Measurements from ENCODE around the gene GNG7.
A peak's percentile ranks its signal among the peaks of the same experiment; 100 is the strongest.
"Not testable (repeated sequence)": the region's sequence is repeated elsewhere in the genome, so short reads cannot be mapped to it uniquely, and the experiment has no call there.

The GNG7 gene

DNA sequence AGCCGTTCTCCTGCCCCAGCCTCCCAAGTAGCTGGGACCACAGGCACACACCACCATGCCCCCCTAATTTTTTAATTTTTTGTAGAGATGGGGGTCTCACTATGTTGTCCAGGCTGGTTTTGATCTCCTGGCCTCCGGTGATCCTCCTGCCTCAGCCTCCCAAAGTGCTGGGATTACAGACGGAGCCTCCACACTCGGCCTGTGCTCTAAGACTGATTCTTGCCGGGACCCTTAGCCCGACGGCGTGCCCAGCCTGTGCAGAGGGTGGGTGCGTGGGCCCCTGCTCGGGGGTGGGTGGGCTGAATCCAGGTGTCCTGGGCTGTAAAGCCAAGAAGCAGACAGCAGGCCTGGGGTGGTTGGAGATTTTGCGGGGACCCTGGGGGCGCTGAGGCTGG, 162.2 kb downstream of the GNG7 start:
- peaks cover 31% of the 10 kb centered on the region for H3K36me3 ChIP-seq
- no peak overlapping the region for H3K4me3 ChIP-seq
- no peaks in the 10 kb centered on the region for H3K27me3 ChIP-seq
- peaks cover 53% of the 10 kb centered on the region for H4K20me1 ChIP-seq
- no peak for TF ChIP-seq Cebpa-rat (IDR thresholded peaks at IDR 0.05)
- peaks cover 70% of the 10 kb centered on the region for H3K4me1 ChIP-seq
- H3K27ac ChIP-seq: 0 out of 2 replicates have a peak overlapping the region, but pooled peaks have one; percentile 31
- H3K9me3 ChIP-seq: no peaks in the 10 kb centered on the region
- H3K4me2 ChIP-seq: peak overlapping the region; percentile 26
- no peak overlapping the region for H3K9ac ChIP-seq

DNA sequence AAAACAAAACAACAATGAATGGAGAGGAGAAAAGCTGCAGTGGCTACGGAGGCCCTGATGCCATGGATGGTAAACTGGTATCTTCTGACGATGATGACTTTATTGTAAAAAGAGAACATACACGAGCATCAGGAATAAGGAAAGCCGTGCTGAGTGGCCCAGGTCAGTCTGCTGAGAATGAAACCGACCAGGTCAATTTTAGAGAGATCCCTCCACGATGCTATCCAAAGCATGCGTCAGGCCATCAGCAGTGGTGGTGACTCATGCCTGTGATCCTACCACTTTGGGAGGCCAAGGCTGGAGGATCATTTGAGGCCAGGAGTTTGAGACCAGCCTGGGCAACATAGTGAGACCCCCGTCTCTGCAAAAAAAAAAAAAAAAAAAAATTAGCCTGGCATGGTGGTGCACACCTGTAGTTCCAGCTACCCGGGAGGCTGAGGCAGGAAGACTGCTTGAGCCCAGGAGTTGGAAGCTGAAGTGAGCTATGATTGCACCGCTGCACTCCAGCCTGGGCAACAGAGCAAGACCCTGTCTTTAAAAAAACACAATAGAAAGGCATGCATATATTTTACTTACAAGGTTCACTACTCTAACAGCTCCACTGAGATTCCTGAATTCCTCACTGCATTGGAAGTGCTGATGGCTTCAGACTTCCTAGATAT, 164.3 kb downstream of the GNG7 start:
- H3K9me3 ChIP-seq: no peaks in the 10 kb centered on the region
- H4K20me1 ChIP-seq: peaks cover 53% of the 10 kb centered on the region
- H3K4me3 ChIP-seq: no peak overlapping the region
- peaks cover 65% of the 10 kb centered on the region for H3K4me1 ChIP-seq
- no peak overlapping the region for H3K27ac ChIP-seq
- no peaks in the 10 kb centered on the region for H3K27me3 ChIP-seq
- peaks cover 31% of the 10 kb centered on the region for H3K36me3 ChIP-seq
- no peak overlapping the region for H3K9ac ChIP-seq
- H3K4me2 ChIP-seq: no peak overlapping the region
- TF ChIP-seq Cebpa-rat (IDR thresholded peaks at IDR 0.05): no peak

DNA sequence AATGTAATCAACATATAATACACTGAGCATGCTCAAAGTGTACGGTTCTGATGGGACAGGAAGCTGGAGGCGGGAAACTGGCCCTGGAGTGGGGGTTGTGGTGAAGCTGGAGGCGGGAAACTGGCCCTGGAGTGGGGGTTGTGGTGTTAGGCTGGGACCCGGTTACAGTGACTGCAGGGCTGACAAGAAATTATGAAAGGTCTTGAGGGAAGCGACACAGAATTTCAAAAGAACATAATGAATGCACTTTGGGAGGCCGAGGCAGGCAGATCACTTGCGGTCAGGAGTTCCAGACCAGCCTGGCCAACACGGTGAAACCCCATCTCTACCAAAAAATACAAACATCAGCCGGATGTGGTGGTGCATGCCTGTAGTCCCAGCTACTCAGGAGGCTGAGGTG, 164.9 kb downstream of the GNG7 start:
- H3K27me3 ChIP-seq, H3K9me3 ChIP-seq, H3K4me2 ChIP-seq, H3K4me3 ChIP-seq, H3K9ac ChIP-seq, H3K27ac ChIP-seq: not testable (repeated sequence)
- peaks cover 33% of the 10 kb centered on the region for H3K36me3 ChIP-seq
- H3K4me1 ChIP-seq: peaks cover 58% of the 10 kb centered on the region
- H4K20me1 ChIP-seq: peaks cover 51% of the 10 kb centered on the region

DNA sequence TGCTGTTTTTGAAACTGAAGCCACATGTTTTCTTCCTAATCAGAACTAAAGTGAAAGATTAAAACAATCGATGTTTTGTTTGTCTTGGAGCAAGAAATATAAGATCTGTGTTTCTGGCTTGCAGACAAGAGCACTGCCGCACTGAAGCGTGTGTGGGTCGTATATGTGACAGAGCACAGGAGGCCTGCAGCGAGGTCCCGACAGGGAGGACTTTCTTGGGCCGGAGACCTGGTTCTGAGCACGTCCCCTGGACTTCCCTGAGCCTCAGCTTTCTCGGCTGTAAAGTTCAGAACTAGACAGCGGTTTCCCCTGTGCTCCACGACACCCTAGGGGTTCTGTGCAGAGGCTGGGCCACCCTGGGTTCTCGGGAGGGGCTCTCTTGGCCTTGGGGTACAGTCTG, 166.0 kb downstream of the GNG7 start:
- TF ChIP-seq Cebpa-rat (IDR thresholded peaks at IDR 0.05): no peak
- Histone ChIP-seq H3K9me3 (peaks cover 10% of the 10 kb centered on the region), H3K4me1 (peaks cover 48% of the 10 kb centered on the region), H3K9ac (no peak overlapping the region), H3K27me3 (no peaks in the 10 kb centered on the region), H3K4me2 (no peak overlapping the region), H4K20me1 (peaks cover 46% of the 10 kb centered on the region), H3K36me3 (peaks cover 37% of the 10 kb centered on the region), H3K4me3 (no peak overlapping the region), H3K27ac (no peak overlapping the region)

DNA sequence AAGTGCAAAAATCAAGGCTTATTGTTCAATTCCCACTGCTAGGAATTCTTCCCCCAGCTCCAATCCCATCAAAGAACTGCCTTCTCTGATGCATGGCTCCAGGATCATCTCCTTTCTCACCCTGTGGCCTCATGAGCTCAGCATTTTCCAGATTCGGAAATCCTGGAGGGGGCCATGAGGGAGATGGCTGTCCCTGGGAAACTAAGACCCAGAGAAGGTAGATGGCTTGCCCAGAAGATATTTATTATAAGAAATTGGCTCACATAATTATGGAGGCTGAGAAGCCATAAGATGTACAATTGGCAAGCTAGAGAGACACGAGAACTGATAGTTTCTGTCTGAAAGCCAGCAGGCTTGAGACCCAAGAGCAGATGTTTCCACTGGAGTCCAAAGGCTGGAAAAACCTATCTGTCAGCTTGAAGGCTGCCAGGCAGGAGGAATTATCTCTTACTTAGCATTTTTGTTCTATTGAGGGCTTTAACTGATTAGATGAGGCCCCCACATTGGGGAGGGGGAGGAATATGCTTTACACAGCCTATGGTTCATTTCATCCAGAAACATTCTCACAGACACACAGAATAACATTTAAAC, 168.0 kb downstream of the GNG7 start:
- peaks cover 10% of the 10 kb centered on the region for H3K9me3 ChIP-seq
- peaks cover 42% of the 10 kb centered on the region for H3K4me1 ChIP-seq
- no peak for TF ChIP-seq Cebpa-rat (IDR thresholded peaks at IDR 0.05)
- H3K27ac ChIP-seq: no peak overlapping the region
- H3K4me3 ChIP-seq: no peak overlapping the region
- no peaks in the 10 kb centered on the region for H3K27me3 ChIP-seq
- peaks cover 30% of the 10 kb centered on the region for H3K36me3 ChIP-seq
- no peak overlapping the region for H3K9ac ChIP-seq
- peak overlapping the region; percentile 17; the same call in 1 of the 2 replicates for H3K4me2 ChIP-seq
- peaks cover 46% of the 10 kb centered on the region for H4K20me1 ChIP-seq

DNA sequence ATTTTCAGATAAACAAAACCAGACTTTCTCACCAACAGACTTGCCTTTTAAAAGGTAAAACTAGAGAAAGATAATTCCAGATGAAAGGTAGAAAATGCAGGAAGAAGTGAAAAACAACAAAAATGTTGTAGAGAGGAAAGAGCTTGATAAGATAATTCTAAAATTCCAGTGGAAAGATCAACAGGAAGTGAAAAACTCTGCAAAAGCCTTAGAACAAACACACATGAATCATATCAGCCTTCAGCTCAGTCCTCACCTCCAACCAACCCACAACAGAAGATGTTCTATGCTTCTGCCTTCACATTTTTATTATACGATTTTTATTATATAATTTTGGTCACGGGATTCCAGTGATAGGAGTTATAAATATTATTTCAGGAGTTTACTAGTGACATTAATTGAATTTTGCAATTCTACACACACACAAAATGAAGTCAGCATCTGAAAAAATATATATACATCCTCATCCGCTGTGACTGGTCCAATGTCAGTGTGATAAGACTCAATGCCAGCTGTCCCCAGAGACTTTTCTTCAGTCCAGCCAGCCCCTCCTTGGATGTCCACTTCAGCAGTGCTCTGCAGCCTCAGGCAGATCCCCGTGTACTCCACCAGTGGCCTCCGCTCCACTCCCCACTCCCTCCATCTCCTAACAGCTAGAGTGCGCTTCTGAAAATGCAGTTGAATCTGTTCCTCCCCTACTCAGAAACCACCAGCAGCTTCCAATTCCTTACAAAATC, 168.6 kb downstream of the GNG7 start:
- peaks cover 45% of the 10 kb centered on the region for H3K4me1 ChIP-seq
- H3K27ac ChIP-seq: no peak overlapping the region
- H3K4me2 ChIP-seq: peak overlapping the region; percentile 17; the same call in 1 of the 2 replicates
- peaks cover 51% of the 10 kb centered on the region for H4K20me1 ChIP-seq
- no peaks in the 10 kb centered on the region for H3K27me3 ChIP-seq
- peaks cover 30% of the 10 kb centered on the region for H3K36me3 ChIP-seq
- peaks cover 10% of the 10 kb centered on the region for H3K9me3 ChIP-seq
- TF ChIP-seq Cebpa-rat (IDR thresholded peaks at IDR 0.05): no peak
- no peak overlapping the region for H3K9ac ChIP-seq
- H3K4me3 ChIP-seq: no peak overlapping the region

DNA sequence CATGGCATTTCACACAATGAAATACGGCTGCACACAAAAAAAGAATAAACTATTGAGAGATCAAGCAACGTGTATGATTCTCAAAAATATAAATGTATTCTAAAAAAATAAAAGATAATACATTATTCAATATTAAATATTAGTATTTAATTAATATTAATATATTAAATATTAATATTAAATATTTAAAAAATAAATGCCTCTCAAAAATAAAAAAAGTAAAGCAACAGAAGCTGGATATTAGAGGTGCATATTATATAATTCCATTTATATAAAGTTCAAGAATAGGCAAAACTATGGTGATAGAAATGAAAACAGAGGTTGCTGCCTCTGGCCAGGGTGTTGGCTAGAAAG, 169.4 kb downstream of the GNG7 start:
- Histone ChIP-seq H3K27me3 (no peaks in the 10 kb centered on the region), H3K4me1 (peaks cover 50% of the 10 kb centered on the region), H3K9me3 (peaks cover 10% of the 10 kb centered on the region), H3K4me2 (no peak overlapping the region), H3K27ac (no peak overlapping the region), H3K36me3 (peaks cover 30% of the 10 kb centered on the region), H4K20me1 (peaks cover 53% of the 10 kb centered on the region), H3K9ac (no peak overlapping the region), H3K4me3 (no peak overlapping the region)
- TF ChIP-seq Cebpa-rat (IDR thresholded peaks at IDR 0.05): no peak

DNA sequence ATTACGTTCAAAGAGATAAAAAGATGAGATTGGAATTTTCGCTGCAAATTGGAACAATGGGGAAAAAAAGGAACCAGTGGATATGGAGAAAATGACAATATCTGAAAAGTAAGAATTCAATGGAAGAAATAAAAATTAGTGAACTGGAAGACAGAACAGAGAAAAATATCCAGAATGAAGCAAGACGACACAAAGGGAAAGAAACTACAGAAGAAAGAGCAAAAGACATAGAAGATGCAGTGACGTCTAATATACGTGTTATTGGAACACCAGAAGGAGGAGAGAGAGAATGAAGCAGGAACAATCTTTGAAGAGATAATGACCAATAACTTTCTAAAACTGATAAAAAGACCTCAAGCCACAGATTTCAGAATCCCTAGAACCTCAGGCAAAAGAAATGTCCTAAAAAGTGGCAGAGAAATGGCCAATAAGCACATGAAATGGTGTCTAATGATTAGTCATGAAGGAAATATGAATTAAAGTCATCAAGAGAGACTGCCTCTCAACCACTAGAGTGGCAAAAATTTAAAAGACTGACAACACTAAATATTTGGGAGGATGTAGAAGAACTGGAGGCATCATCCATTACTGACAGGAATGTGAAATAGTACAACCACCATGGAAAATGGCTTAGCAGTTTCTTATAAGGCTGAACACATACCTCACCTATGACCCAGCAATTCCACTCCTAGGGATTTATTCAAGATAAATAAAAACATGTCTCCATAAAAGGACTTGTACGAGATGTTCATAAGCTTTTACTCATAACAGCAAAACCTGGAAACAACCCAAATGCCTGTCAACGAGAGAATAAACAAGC, 170.0 kb downstream of the GNG7 start:
- H3K27ac ChIP-seq: no peak overlapping the region
- H3K9me3 ChIP-seq: peaks cover 10% of the 10 kb centered on the region
- H3K27me3 ChIP-seq: no peaks in the 10 kb centered on the region
- no peak overlapping the region for H3K4me2 ChIP-seq
- H3K4me3 ChIP-seq: no peak overlapping the region
- TF ChIP-seq Cebpa-rat (IDR thresholded peaks at IDR 0.05): no peak
- H4K20me1 ChIP-seq: peaks cover 52% of the 10 kb centered on the region
- H3K4me1 ChIP-seq: peaks cover 50% of the 10 kb centered on the region
- peaks cover 24% of the 10 kb centered on the region for H3K36me3 ChIP-seq
- H3K9ac ChIP-seq: no peak overlapping the region

DNA sequence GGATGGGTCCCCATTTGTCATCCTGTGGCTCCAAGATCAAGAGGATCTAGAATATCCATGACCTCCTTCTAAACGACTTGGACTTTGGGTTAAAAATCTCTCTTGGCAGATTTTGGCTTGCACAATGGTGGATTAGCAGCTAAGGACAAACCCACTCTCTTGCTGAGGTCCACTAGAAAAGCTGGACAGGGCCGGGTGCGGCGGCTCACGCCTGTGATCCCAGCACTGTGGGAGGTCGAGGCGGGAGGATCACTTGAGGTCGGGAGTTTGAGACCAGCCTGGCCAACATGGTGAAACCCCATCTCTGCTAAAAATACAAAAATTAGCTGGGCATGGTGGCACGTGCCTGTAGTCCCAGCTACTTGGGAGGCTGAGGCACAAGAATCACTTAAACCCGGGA, 172.6 kb downstream of the GNG7 start:
- peak overlapping the region; percentile 72 for H3K27ac ChIP-seq
- H3K4me1 ChIP-seq: peaks cover 69% of the 10 kb centered on the region
- H3K27me3 ChIP-seq, H3K4me3 ChIP-seq: not testable (repeated sequence)
- H3K9ac ChIP-seq: peak overlapping the region; percentile 21; the same call in 1 of the 2 replicates
- peaks cover 10% of the 10 kb centered on the region for H3K36me3 ChIP-seq
- peaks cover 54% of the 10 kb centered on the region for H4K20me1 ChIP-seq
- H3K9me3 ChIP-seq: peaks cover 10% of the 10 kb centered on the region
- H3K4me2 ChIP-seq: peak overlapping the region; percentile 57
